Naive thymus-derived CD4-positive, alpha-beta T cell (primary cell): ENCODE results near the gene PRG3. TPM values are rescaled to one million over a fixed set of nuclear protein-coding genes. Genes with fewer than 3 reads are reported as not detected.

Experiments
- ATAC-seq: fragments of 150-1000 bp; cut with Tn5 transposase; 2 replicates; pipeline ENCODE4 v1.10.0; 2021; ENCODE audit warnings: mild to moderate bottlenecking, moderate library complexity
- CTCF ChIA-PET: fragments of 350-600 bp; sonication (Branson Sonifier 250); formaldehyde crosslinking; loops from one replicate; lab custom pipeline; 2021; ENCODE audit warnings: antibody characterized with exemption; lab: Charles Lee
- POLR2A ChIA-PET: fragments of 350-600 bp; sonication (Branson Sonifier 250); formaldehyde crosslinking; loops from one replicate; lab custom pipeline; 2021; ENCODE audit warnings: antibody characterized with exemption, inconsistent platforms; lab: Charles Lee
- DNase-seq, 9 donors: peaks; one replicate each; pipeline versions ENCODE4 v3.0.0 to v3.0.0-alpha.2; 2020 to 2022; ENCODE audit warnings: mixed read lengths in 1 of 9
- H3K27ac ChIP-seq: one replicate; pipeline ENCODE4 v1.7.0; 2013; ENCODE audit warnings: mild to moderate bottlenecking, low read depth, low read length, moderate library complexity
- H3K27me3 ChIP-seq, 2 donors: one replicate each; pipeline ENCODE4 v1.7.0; 2013; ENCODE audit warnings: low read length in 2 of 2, mild to moderate bottlenecking in 2 of 2, moderate library complexity in 2 of 2; ENCODE audit not compliant: control insufficient read depth in 2 of 2, insufficient read depth in 2 of 2
- H3K36me3 ChIP-seq, 3 experiments: 1 replicate in 2 of 3; 2 replicates in 1 of 3; pipeline ENCODE4 v1.7.0; 2013; ENCODE audit warnings: low read length in 3 of 3, mild to moderate bottlenecking in 3 of 3, moderate library complexity in 1 of 3; ENCODE audit not compliant: insufficient read depth in 3 of 3, control insufficient read depth in 2 of 3
- H3K4me1 ChIP-seq, 2 donors: one replicate each; pipeline ENCODE4 v1.7.0; 2013; ENCODE audit warnings: low read length in 2 of 2, mild to moderate bottlenecking in 2 of 2, moderate library complexity in 1 of 2; ENCODE audit not compliant: control insufficient read depth in 2 of 2, insufficient read depth in 2 of 2
- H3K4me3 ChIP-seq: 2 replicates; pipeline ENCODE4 v1.7.0; 2013; ENCODE audit warnings: mild to moderate bottlenecking, low read length
- H3K9me3 ChIP-seq, 3 experiments: 1 replicate in 2 of 3; 2 replicates in 1 of 3; pipeline ENCODE4 v1.7.0; 2013; ENCODE audit warnings: low read length in 3 of 3; ENCODE audit not compliant: control insufficient read depth in 2 of 3
- H3K27ac Mint-ChIP-seq, 9 donors: one replicate each; pipeline ENCODE4 v1.8.0; 2020 to 2022; ENCODE audit warnings: mixed read lengths in 9 of 9, mild to moderate bottlenecking in 8 of 9, moderate library complexity in 5 of 9, inconsistent platforms in 2 of 9
- H3K27me3 Mint-ChIP-seq, 5 donors: one replicate each; pipeline ENCODE4 v1.8.0; 2021 to 2022; ENCODE audit warnings: mixed read lengths in 5 of 5, mild to moderate bottlenecking in 1 of 5
- H3K36me3 Mint-ChIP-seq, 5 donors: one replicate each; pipeline ENCODE4 v1.8.0; 2020 to 2022; ENCODE audit warnings: mixed read lengths in 5 of 5, mild to moderate bottlenecking in 3 of 5, inconsistent platforms in 1 of 5
- H3K4me1 Mint-ChIP-seq, 7 donors: one replicate each; pipeline ENCODE4 v1.8.0; 2020 to 2022; ENCODE audit warnings: mixed read lengths in 7 of 7, mild to moderate bottlenecking in 3 of 7, inconsistent platforms in 1 of 7
- H3K4me3 Mint-ChIP-seq, 10 donors: one replicate each; pipeline ENCODE4 v1.8.0; 2020 to 2022; ENCODE audit warnings: mild to moderate bottlenecking in 10 of 10, mixed read lengths in 10 of 10, moderate library complexity in 6 of 10, inconsistent platforms in 2 of 10
- H3K9me3 Mint-ChIP-seq, 11 donors: one replicate each; pipeline ENCODE4 v1.8.0; 2020 to 2022; ENCODE audit warnings: mixed read lengths in 11 of 11, mild to moderate bottlenecking in 4 of 11, inconsistent platforms in 1 of 11, moderate library complexity in 1 of 11
- intact Hi-C, 2 donors: fragments of 100-400 bp; cut with micrococcal nuclease; formaldehyde crosslinking; loops; one replicate each; pipeline ENCODE4 v1.15.1; 2023
- polyA plus RNA-seq, 2 donors: library from polyadenylated mRNA; unstranded; fragments of 300-500 nt; fragmentation: Illumina TruSeq; gene quantifications; one replicate each; pipeline ENCODE4 v1.2.3, GENCODE V29; 2021
- total RNA-seq, 6 experiments: library from RNA in 5 of 6; stranded (reverse) in 5 of 6; gene quantifications; 1 replicate in 5 of 6; 2 replicates in 1 of 6; pipeline ENCODE4 v1.2.3 and lab custom pipeline; 2021 to 2026

PRG3 gene
- total and polyA plus RNA-seq, 7 experiments from 2014 or later: not detected

DNA sequence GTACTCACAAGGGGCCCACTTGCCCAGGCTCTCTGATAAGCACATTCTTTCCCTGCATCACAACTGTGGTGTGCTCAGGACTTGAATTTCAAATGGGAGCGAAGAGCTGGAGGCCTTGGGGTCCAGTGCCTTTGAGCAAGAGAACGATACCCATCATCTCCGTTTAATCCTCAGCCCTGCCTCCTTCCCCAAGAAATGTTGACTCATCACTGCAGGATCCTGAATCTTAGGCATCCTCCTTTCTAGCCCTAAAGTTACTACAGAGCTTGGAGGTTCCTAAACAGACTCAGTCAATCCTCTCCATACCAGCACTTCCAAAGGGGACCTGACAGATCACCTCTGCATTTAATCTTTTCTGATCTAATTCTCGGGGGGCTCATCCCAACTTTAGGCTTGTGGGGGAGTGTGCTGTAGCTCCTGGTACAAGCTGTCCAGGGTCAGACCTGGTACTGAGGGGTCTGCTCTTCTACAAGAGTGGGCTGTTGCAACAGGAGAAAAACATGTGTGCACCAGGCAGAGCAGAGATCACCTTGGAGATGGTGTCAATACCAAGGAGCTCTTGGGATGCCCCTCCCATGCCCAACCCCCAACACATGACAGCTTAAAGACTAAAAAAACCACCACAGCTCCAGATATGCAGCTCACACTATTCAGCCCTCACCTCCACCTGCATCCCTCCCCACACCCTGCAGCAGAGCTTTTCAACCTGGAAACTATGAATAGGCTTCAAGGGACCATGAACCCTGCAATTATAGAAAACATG is 13.4 kb upstream of the PRG3 start:
- Histone ChIP-seq H3K27me3 (no peaks in the 10 kb centered on the region), H3K36me3 (no peaks in the 10 kb centered on the region), H3K9me3 (no peaks in the 10 kb centered on the region), H3K27ac (no peak overlapping the region), H3K4me1 (no peaks in the 10 kb centered on the region), H3K4me3 (no peak overlapping the region)
- intact Hi-C loops: no loop called here
- Mint-ChIP-seq H3K36me3 (no peaks in the 10 kb centered on the region), H3K9me3 (no peaks in the 10 kb centered on the region), H3K4me3 (no peak overlapping the region), H3K27ac (no peak overlapping the region), H3K27me3 (no peaks in the 10 kb centered on the region), H3K4me1 (no peaks in the 10 kb centered on the region)
- ATAC-seq (no peak), DNase-seq (no peak)
- ChIA-PET CTCF (no interaction called here), POLR2A (no interaction called here)

DNA sequence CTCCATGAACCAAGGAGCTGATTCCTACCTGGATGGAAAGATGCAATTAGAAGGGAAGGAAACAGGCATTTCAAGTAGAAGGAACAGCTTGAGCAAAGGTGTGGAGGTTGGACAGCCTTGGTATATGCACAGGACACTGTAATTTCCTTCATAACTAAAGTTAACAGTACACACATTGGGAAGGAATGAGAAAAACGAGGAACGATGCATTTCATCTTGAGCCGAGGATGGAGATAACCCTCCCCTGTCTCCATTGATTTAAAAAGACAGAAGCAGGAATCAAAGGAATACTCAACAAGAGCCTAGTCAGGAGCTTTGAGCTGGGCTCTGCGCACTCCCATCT is 11.8 kb upstream of the PRG3 start:
- no peak overlapping the region for H3K4me3 Mint-ChIP-seq
- no peaks in the 10 kb centered on the region for H3K36me3 Mint-ChIP-seq

DNA sequence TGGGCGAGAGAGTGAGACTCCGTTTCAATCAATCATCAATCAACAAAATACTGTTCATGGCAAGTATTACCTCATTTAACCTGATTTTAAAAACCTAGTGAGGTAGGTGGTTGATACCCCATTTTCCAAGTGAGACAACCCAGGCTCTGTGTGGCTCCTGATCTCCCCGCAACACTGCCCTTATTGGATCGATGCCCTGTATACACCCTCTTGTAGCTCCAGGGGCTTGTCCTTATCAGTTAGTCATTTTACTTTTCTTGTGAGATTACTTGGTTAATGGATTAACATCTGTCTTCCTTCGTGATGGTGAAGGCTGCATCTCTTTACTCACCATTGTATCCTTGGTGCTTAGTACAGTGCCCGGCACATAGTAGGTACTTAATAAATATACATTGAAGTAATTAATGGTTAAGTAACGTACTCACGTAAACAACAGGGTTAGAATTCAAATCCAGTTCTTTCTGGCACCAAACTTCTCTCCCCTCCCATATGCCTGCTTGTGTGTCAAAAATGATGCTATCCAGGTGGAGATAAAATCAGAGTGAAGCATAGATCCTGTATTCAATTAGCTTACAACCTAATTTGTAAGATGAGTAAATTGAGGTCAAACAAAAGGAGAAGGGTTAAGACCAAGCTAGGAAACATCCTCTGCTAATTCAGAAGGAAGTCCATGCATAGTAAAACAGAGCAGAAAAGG is 11.3 kb upstream of the PRG3 start:
- Histone ChIP-seq H3K27me3 (no peaks in the 10 kb centered on the region), H3K4me3 (no peak overlapping the region), H3K9me3 (no peaks in the 10 kb centered on the region), H3K27ac (no peak overlapping the region), H3K36me3 (no peaks in the 10 kb centered on the region), H3K4me1 (no peaks in the 10 kb centered on the region)
- H3K27ac Mint-ChIP-seq: no peak overlapping the region
- no peak for DNase-seq
- no peaks in the 10 kb centered on the region for H3K4me1 Mint-ChIP-seq
- H3K4me3 Mint-ChIP-seq: no peak overlapping the region
- CTCF ChIA-PET: no interaction called here
- H3K27me3 Mint-ChIP-seq: peaks cover 0 to 3% (median 0%) of the 10 kb centered on the region in 5 donors
- H3K36me3 Mint-ChIP-seq: no peaks in the 10 kb centered on the region
- intact Hi-C loops: no loop called here
- no peak for ATAC-seq
- POLR2A ChIA-PET: interaction anchor here (0.8 kb wide), 1 partner anchor 51 kb away, joined by 3 read pairs; no protein-coding TSS in a partner anchor
- H3K9me3 Mint-ChIP-seq: no peaks in the 10 kb centered on the region

More for the DNA sequence above, 11.8 kb upstream of the PRG3 start:
- intact Hi-C loops: no loop called here
- Mint-ChIP-seq H3K27me3 (peaks cover 0 to 3% (median 0%) of the 10 kb centered on the region in 5 donors), H3K27ac (no peak overlapping the region), H3K9me3 (no peaks in the 10 kb centered on the region), H3K4me1 (no peaks in the 10 kb centered on the region)
- POLR2A ChIA-PET: no interaction called here
- DNase-seq: no peak
- H3K4me3 ChIP-seq: no peak overlapping the region
- no peaks in the 10 kb centered on the region for H3K27me3 ChIP-seq
- H3K36me3 ChIP-seq: no peaks in the 10 kb centered on the region
- no peak for ATAC-seq
- H3K27ac ChIP-seq: no peak overlapping the region
- CTCF ChIA-PET: no interaction called here
- H3K4me1 ChIP-seq: no peaks in the 10 kb centered on the region
- no peaks in the 10 kb centered on the region for H3K9me3 ChIP-seq

DNA sequence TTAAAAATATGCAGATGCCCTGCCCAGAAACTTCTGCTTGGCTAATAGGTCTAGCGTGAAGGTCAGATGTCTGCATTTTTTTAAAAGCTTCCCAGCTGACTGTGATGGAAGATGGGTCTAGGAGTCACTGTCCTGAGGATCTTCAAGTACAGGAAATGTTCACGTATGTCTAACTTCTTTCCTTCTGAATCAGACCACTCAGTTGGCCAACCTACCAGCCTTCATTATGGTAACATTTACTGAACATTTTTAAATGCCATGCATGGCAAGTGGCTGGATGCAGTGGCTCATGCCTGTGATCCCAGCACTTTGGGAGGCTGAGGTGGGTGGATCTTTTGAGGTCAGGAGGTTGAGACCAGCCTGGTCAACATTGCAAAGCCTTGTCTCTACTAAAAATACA is 10.6 kb upstream of the PRG3 start:
- Mint-ChIP-seq H3K9me3 (no peaks in the 10 kb centered on the region), H3K27me3 (peaks cover 0 to 3% (median 0%) of the 10 kb centered on the region in 5 donors), H3K4me1 (no peaks in the 10 kb centered on the region), H3K36me3 (no peaks in the 10 kb centered on the region), H3K27ac (no peak overlapping the region), H3K4me3 (no peak overlapping the region)
- intact Hi-C loops: no loop called here
- Histone ChIP-seq H3K9me3 (no peaks in the 10 kb centered on the region), H3K27ac (no peak overlapping the region), H3K4me3 (no peak overlapping the region), H3K27me3 (no peaks in the 10 kb centered on the region), H3K36me3 (no peaks in the 10 kb centered on the region), H3K4me1 (no peaks in the 10 kb centered on the region)
- POLR2A ChIA-PET: interaction anchor here (0.8 kb wide), 1 partner anchor 51 kb away, joined by 3 read pairs; no protein-coding TSS in a partner anchor
- ATAC-seq (no peak), DNase-seq (no peak)
- CTCF ChIA-PET: no interaction called here

DNA sequence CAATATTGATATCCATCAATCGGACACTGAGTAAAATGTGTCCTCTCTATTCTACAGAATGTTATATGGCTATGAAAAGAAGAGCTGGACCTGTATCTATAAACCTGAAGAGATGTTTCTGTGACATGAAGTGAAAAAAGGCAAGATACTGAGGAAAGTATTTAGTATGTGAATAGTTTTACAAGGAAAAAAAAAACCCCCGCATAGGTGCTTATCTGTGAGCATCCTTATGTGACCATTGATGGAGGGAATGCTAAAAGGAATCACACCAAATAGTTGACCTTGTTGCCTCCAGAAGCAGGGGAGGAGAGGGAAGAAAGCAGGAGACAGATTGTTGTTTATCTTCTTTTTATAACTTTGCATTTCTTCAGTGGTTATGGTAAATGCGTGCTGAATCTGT is 10.2 kb upstream of the PRG3 start:
- H3K27ac ChIP-seq: no peak overlapping the region
- no peaks in the 10 kb centered on the region for H3K9me3 Mint-ChIP-seq
- no peaks in the 10 kb centered on the region for H3K4me1 ChIP-seq
- intact Hi-C loops: no loop called here
- no peaks in the 10 kb centered on the region for H3K36me3 ChIP-seq
- POLR2A ChIA-PET: no interaction called here
- no peak overlapping the region for H3K4me3 ChIP-seq
- ATAC-seq: no peak
- H3K36me3 Mint-ChIP-seq: no peaks in the 10 kb centered on the region
- H3K4me3 Mint-ChIP-seq: no peak overlapping the region
- H3K27ac Mint-ChIP-seq: no peak overlapping the region
- CTCF ChIA-PET: no interaction called here
- no peaks in the 10 kb centered on the region for H3K4me1 Mint-ChIP-seq
- H3K9me3 ChIP-seq: no peaks in the 10 kb centered on the region
- DNase-seq: no peak
- H3K27me3 Mint-ChIP-seq: peaks cover 0 to 7% (median 0%) of the 10 kb centered on the region in 5 donors
- H3K27me3 ChIP-seq: no peaks in the 10 kb centered on the region

DNA sequence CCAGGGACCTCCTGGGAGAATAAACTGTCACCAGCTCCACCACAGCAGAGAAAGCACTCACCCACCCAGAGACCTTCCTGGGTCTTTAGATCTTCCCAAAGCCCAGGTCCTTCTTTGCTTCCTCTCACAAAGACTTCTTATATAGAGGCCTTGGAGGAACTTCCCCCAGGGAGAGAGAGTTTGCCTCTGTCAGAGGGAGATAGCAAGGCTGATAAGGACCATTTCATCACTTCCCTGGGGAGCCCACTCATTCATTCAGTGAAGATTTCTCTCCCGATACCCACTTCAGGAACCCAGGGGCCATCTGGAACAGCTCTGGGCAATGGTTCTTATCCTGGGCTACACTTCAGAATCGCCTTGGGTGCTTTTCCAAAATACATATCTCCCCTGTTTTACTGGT is 9.6 kb upstream of the PRG3 start, which contains the start of gene PRG2:
Gene PRG2 (minus strand): TSS at position 116 of the 400 bp plus-strand sequence. CDS start 706 bp downstream, outside the sequence.
- Mint-ChIP-seq H3K4me1 (no peaks in the 10 kb centered on the region), H3K36me3 (no peaks in the 10 kb centered on the region), H3K27me3 (peaks cover 0 to 7% (median 0%) of the 10 kb centered on the region in 5 donors), H3K4me3 (no peak within 1 kb of the TSS), H3K27ac (no peak within 1 kb of the TSS), H3K9me3 (no peaks in the 10 kb centered on the region)
- DNase-seq: no peak
- Histone ChIP-seq H3K9me3 (no peaks in the 10 kb centered on the region), H3K4me1 (no peaks in the 10 kb centered on the region), H3K27ac (no peak within 1 kb of the TSS), H3K27me3 (no peaks in the 10 kb centered on the region), H3K4me3 (no peak within 1 kb of the TSS), H3K36me3 (no peaks in the 10 kb centered on the region)
- ATAC-seq: no peak
- POLR2A ChIA-PET: no interaction called here
- intact Hi-C loops: no loop called here
- CTCF ChIA-PET: no interaction called here
